ENCODE data around the gene SEC31B.

Gene SEC31B

DNA sequence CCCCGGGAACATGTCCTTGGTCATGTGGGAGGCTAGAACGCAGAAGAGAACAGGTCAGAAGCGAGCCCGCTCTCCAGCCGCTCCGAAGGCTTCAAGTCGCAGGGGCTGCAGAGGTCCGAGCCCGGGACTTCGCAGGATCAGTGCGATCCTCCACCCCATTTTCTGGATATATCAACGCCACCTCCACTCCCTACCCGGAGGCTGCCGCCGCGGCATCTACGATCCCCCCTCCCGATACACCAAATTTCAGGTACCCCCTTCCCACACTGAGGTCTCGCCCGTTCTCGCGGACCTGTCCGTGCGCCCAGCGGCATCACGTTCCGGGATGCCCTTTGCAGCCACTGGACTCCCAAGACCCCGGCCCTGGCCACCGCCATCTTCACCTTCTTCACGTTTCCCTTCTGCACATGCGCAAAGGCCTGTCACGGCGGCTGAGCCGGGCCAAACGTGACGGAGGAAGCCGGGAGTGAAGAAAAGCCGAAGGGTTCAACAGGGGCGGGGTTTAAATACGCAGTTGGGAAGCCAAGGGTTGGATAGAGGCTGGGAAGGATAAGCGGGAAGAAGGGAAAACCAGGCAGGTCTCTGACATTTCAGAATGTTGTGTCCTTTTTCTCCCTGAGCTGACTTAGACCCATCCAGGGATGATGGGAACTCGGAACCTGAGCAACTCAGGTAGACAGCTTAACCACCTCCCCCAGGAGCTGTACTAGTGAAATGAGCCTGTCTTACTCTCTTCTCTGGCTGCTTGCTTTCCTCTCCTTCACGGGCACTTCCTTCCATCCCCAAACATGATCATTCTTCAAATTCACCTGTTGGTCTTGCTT lies 10.0 kb upstream of the SEC31B start, which contains the start of gene NDUFB8:
Gene NDUFB8 (minus strand): TSS at position 397 of the 824 bp plus-strand sequence. CDS start 20 bp downstream, at position 377.
- peak; percentile 81 to 85 for DNase-seq

GRCh38 chr10:100528921-100529474 lies 9.3 kb upstream of the SEC31B start:
- DNase-seq: no peak

GRCh38 chr10:100528123-100528886 lies 8.6 kb upstream of the SEC31B start:
- no peak for DNase-seq

DNA sequence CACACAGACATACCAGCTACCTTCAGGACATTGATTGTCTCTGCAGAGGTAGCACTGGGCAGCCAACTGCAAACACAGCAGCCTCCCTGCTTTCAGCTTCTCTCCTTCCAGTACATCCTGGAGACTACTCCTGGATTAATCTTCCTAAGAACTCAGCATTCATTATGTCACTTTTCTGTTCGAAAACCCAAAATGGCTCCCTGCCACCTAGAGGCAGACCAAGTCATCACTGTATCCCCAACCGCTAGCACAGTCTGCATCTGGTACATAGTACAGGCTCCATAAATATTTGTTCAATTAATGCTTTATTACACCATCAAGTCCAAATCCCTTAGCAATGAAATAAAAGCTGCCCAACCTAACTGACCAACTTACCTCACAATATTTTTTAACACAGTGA lies 5.0 kb upstream of the SEC31B start:
- DNase-seq: no peak

GRCh38 chr10:100524206-100524605 lies 4.5 kb upstream of the SEC31B start:
- DNase-seq: no peak

DNA sequence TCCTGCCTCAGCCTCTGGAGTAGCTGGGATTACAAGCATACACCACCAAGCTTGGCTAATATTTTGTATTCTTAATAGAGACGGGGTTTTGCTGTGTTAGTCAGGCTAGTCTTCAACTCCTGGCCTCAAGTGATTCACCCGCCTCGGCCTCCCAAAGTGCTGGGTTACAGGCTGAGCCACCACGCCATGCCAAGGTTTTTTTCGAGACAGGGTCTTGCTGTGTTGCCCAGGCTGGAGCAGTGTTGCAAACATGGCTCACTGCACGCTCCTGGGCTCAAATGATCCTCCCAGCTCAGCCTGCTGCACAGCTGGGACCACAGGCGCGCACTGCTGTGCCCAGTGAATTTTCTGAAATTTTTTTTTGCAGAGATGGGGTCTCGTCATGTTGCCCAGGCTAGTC lies 3.3 kb upstream of the SEC31B start:
- DNase-seq: no peak

GRCh38 chr10:100522107-100522801 lies 2.6 kb upstream of the SEC31B start:
- no peak for DNase-seq

- no peak for DNase-seq
Measured at GRCh38 chr10:100520811-100521210, 1.1 kb upstream of the SEC31B start.

- peak; percentile 48 to 55 for DNase-seq
Measured at GRCh38 chr10:100518761-100519241, 860 bp downstream of the SEC31B start.

DNA sequence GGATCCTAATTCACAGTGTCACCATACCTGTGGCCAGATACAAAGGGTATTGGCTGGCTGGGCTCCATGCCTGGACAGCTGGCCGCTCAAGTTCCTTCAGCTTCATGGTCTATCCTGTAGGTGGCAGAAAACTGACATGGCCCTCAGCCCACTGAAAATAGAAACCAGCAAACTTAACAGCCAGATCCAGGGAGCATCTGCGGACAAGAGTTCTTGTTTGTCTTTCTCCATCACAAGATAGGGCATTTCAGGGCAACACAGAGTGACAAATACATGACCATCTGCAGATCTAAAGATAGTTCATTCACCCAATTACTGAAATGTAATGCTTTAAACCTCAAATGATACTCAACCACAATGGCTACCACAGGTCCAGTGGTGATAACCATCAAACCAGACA lies 2.8 kb downstream of the SEC31B start:
- no peak for DNase-seq

DNA sequence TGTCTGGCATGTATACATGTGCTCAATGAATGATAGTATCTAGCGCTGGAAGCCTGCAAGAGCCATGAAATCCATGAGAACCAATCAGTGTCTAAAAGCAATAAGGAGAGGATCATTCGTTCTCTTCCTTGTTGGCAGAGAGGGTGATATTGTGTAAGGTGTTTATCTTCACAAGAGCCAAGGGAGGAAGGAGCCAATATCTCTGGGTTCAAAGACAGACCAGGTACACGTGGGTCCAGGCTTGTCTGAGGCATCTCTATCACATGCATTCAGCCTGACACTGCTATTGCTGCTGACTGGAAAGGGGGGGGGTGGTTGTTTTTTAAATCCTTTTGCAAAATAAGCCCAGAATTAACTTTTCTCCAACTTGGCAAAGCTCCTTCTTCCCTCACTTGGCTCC lies 4.0 kb downstream of the SEC31B start:
- DNase-seq: no peak

GRCh38 chr10:100510533-100511308 lies 8.9 kb downstream of the SEC31B start:
- DNase-seq: no peak

DNA sequence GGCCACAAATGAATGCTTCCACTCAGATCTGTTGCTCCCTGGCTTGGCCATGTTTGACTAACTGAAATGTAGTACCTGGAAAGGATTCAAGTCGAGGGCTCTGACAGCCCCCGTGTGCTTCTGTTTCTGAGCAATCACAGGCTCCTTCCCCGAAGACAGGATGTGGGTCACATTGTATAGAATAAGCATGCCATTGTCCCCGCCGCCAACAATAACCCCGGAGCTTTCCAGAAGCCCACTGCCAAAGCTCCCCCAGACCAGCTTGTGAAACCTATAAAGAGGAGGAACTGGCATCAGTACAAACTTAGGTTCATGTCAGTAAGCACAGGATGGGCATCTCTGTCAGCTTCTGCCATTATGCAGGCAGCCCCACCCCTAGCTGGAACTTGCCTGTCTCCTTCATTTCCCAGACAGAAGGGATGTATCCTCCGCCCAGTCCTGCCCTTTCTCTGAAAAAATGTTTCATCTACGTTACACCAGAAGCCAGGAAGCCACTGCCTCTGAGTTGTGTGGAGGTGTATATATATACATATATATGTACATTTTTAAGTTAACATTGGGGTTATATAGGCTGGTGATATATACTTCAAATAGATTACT lies 10.3 kb downstream of the SEC31B start:
- DNase-seq: no peak

DNA sequence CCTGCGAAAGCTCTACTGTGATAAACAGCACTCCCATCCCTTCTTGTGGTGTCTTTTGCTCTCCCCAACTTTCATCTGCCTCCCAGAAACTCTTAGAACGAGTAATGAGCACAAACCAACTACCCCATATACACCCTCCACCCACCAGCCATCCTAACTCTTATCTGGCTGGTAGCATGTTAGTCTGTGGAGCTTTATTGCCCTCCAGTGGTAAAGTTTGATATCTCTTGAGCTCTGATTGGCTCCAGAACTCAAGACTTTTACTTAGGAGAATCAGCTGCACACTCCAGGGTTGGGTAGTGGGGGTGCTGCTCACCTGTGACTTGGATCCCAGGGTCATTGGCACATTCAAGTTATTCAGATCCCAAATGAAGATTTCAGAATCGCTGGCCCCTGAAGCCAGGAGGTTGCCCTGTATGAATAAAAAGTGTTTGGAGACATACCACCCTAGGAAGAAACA lies 10.9 kb downstream of the SEC31B start:
- DNase-seq: no peak

- no peak for DNase-seq
Measured at GRCh38 chr10:100508266-100508665, 11.4 kb downstream of the SEC31B start.

DNA sequence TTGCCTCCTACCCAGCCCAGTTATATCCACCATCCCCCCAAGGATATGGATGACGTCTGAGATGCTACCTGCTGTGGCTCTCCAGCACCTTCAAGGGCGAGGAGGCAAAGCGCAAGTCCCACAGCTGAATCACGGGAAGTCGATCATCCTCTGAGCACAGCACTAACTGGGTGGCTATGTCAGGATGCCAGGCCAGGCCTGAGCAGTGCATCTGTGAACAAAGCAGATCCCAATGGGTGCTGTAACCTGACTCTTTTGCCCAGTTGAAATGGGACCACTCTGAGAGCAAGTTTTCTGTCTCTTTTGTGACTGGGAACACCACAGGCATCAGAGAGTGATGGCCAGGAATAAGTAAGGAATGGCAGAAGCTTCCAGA lies 12.3 kb downstream of the SEC31B start:
- no peak for DNase-seq

GRCh38 chr10:100506596-100507356 lies 12.9 kb downstream of the SEC31B start:
- no peak for DNase-seq

DNA sequence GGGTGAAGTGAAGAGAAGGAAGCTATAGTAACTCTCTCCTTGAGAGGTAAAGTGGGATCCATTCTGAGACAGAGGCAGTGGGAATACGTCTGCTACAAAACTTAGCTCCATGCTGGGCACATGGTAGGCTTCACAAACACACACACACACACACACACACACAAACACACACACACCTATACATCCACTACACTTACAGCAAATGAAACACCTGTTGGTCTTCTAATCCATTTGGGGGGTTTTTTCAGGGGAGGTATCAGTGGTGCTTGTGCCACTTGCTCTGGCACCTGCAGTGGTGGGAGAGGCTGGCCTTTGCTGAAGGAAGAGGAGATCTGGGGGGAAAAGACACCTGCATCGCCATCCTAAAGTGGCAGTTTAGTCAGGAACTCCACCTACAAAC lies 14.5 kb downstream of the SEC31B start:
- DNase-seq: no peak

DNA sequence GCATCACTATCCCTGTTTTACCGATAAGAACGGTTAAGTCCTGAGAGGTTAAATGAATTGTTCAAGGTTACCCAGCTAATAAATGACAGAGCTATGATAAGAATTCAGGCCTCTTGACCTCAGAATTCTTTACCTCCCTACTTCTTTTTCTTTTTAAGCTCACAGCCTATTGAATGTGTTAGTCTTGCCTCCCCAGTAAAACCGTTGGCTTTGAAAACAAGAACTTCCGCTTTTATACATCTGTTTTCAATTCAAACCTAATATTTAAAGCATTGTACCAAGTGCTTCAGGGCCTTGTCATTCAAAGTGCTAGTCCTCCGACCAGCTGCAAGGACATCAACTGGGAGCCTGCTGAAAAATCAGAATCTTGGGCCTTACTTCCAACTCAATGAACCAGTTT lies 15.6 kb downstream of the SEC31B start:
- DNase-seq: no peak

DNA sequence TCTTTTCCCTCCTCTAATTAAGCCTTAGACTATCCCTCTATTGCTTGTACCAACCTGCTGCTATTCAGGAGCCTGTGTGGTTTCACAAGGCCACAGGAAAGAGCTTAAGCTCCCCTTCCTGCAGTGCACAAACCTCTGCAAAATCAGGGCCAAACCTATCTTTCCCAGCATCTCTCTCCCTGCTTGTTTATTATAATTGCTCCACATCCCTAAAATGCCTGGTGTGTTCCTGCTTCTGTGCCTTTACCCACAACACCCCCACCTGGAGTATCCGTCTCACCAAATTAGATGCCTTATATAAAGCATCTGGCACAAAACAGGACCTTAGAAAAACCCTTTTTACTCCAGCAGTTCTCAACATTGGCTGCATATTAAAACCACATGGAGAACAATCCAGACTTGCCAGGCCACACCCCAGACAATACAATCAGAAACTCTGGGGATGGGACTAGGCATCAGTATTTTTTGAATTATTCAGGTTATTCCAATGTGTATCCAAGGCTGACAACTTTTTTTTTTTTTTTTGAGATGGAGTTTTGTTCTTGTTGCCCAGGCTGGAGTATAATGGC lies 16.7 kb downstream of the SEC31B start:
- no peak for DNase-seq

DNA sequence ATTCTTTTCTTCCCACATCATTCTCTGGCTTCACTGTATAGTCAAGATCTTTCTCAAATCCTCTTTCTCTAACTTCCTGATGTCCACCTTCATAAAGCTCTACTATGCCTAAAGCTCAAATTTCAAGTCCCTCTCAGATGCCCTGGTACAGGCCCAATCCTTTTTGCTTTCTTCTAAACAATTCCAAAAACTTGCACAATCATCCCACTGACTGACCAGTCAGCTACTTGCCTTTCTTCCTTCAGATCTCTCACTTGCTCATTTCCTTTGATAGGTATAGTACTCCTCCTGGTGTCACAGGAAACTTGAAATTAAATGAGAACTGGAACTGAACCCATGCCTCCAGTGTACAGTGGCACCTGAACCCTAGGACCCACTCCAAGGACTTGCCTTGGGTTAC lies 18.2 kb downstream of the SEC31B start:
- DNase-seq: no peak

Measured in hippocampal formation (tissue), 2 donors.